GM18498 (cell line): ENCODE results near the gene HYI.
"Not testable (repeated sequence)": the region's sequence is repeated elsewhere in the genome, so short reads cannot be mapped to it uniquely, and the experiment has no call there.

Experiments used
- ATAC-seq: cut with Tn5 transposase; IDR thresholded peaks from one replicate; pipeline ENCODE4 v1.9.1; 2021; ENCODE audit warnings: mild to moderate bottlenecking, moderate library complexity; ENCODE audit not compliant: unreplicated experiment

The HYI gene

GRCh38 chr1:43432171-43432860 lies 21.4 kb downstream of the HYI start:
- ATAC-seq, result no peak

- no peak for ATAC-seq
These were observed 22.1 kb downstream of the HYI start for GRCh38 chr1:43431676-43432075.

- ATAC-seq, result no peak
These were observed 22.9 kb downstream of the HYI start for GRCh38 chr1:43430831-43431230.

- ATAC-seq, result no peak
These were observed 25.8 kb downstream of the HYI start for GRCh38 chr1:43427941-43428340.

GRCh38 chr1:43427524-43427923 lies 26.2 kb downstream of the HYI start:
- ATAC-seq, result no peak

- no peak for ATAC-seq
These were observed 27.5 kb downstream of the HYI start for GRCh38 chr1:43426221-43426620.

GRCh38 chr1:43425045-43425444 lies 28.7 kb downstream of the HYI start:
- ATAC-seq, result no peak

GRCh38 chr1:43423672-43424550 lies 29.8 kb downstream of the HYI start:
- ATAC-seq, result no peak

GRCh38 chr1:43422995-43423671 lies 30.6 kb downstream of the HYI start:
- no peak for ATAC-seq

- no peak for ATAC-seq
These were observed 31.6 kb downstream of the HYI start for GRCh38 chr1:43421976-43422750.

GRCh38 chr1:43421396-43421795 lies 32.3 kb downstream of the HYI start:
- no peak for ATAC-seq

- no peak for ATAC-seq
These were observed 32.9 kb downstream of the HYI start for GRCh38 chr1:43420874-43421273.

- no peak for ATAC-seq
These were observed 33.9 kb downstream of the HYI start for GRCh38 chr1:43419627-43420425.

- no peak for ATAC-seq
These were observed 34.9 kb downstream of the HYI start for GRCh38 chr1:43418858-43419257.

GRCh38 chr1:43415901-43416300 lies 37.8 kb downstream of the HYI start:
- ATAC-seq, result no peak

GRCh38 chr1:43414634-43415223 lies 39.0 kb downstream of the HYI start:
- ATAC-seq, result no peak

GRCh38 chr1:43413426-43413825 lies 40.3 kb downstream of the HYI start:
- ATAC-seq, result not testable (repeated sequence)

- ATAC-seq, result no peak
These were observed 43.2 kb downstream of the HYI start for GRCh38 chr1:43410571-43410970.

GRCh38 chr1:43405876-43406234 lies 47.9 kb downstream of the HYI start:
- ATAC-seq, result no peak
